Panc1 (cell line): ENCODE measurements around the gene NSUN6. TPM values are rescaled to one million over a fixed set of nuclear protein-coding genes. Genes with fewer than 3 reads are reported as not detected.

Source experiments
- ATAC-seq: fragments of 200-7000 bp; cut with Tn5 transposase; 2 replicates; pipeline ENCODE4 v1.9.1; 2020; ENCODE audit warnings: mild to moderate bottlenecking, moderate library complexity
- BruUV-seq: library from RNA; stranded (reverse); fragments of 400-500 nt; replicated peaks from 2 replicates; lab custom pipeline; 2021; lab: Mats Ljungman, UMichigan
- CTCF ChIA-PET: fragments of 300-600 bp; sonication (Branson Sonifier 250); formaldehyde crosslinking; loops from one replicate; lab custom pipeline; 2022; ENCODE audit warnings: antibody characterized with exemption; lab: Charles Lee
- POLR2A ChIA-PET: fragments of 300-600 bp; sonication (Branson Sonifier 250); formaldehyde crosslinking; loops from one replicate; lab custom pipeline; 2022; ENCODE audit warnings: antibody characterized with exemption; lab: Charles Lee
- DNase-seq: peaks from one replicate; pipeline ENCODE4 v3.0.0-alpha.2; 2010; ENCODE audit warnings: low read depth, low spot score
- H3K27ac ChIP-seq: 2 replicates; pipeline ENCODE4 v1.5.1; 2011; ENCODE audit warnings: mild to moderate bottlenecking, low read length, inconsistent platforms
- H3K27me3 ChIP-seq: fragments of 200-500 bp; sonication (Bioruptor generic); 2 replicates; pipeline ENCODE4 v1.6.0; 2014; ENCODE audit warnings: low read length, inconsistent platforms; ENCODE audit not compliant: control insufficient read depth, insufficient read depth
- H3K36me3 ChIP-seq: fragments of 200-500 bp; sonication (Bioruptor generic); 2 replicates; pipeline ENCODE4 v1.5.1; 2014; ENCODE audit warnings: inconsistent platforms, mild to moderate bottlenecking, low read length, moderate library complexity; ENCODE audit not compliant: control insufficient read depth, insufficient read depth
- H3K4me1 ChIP-seq: 2 replicates; pipeline ENCODE4 v1.5.1; 2011; ENCODE audit warnings: inconsistent platforms, mild to moderate bottlenecking, low read length, moderate library complexity; ENCODE audit not compliant: control insufficient read depth, insufficient read depth
- H3K4me3 ChIP-seq, 2 experiments: 2 replicates each; pipeline ENCODE4 v1.5.1; 2011 to 2012; ENCODE audit warnings: low read depth in 2 of 2, low read length in 2 of 2, mild to moderate bottlenecking in 2 of 2, inconsistent platforms in 1 of 2, moderate library complexity in 1 of 2
- H3K9me3 ChIP-seq: fragments of 200-500 bp; sonication (Bioruptor generic); 2 replicates; pipeline ENCODE4 v1.5.1; 2014; ENCODE audit warnings: low read depth, mild to moderate bottlenecking, inconsistent platforms, low read length, moderate library complexity; ENCODE audit not compliant: control insufficient read depth, insufficient read depth
- POLR2AphosphoS5 ChIP-seq: IDR thresholded peaks from 2 replicates; pipeline ENCODE4 v1.6.1; 2012; ENCODE audit warnings: mild to moderate bottlenecking, low read depth, low read length, moderate library complexity
- SIN3A ChIP-seq: IDR thresholded peaks from 2 replicates; pipeline ENCODE4 v1.6.1; 2012; ENCODE audit warnings: low read depth, mild to moderate bottlenecking, low read length, moderate library complexity, borderline replicate concordance; ENCODE audit not compliant: insufficient read depth
- TCF7L2 ChIP-seq: IDR thresholded peaks from 2 replicates; pipeline ENCODE4 v1.6.1; 2011; ENCODE audit warnings: mild to moderate bottlenecking, low read depth, low read length, inconsistent platforms
- in situ Hi-C: cut with HindIII; loops from 2 replicates; pipeline ENCODE4 v1.10.0; 2016; ENCODE audit warnings: low sequenced_read_pairs, low pct_unique_long_range_greater_than_20kb
- intact Hi-C: fragments of 100-400 bp; cut with micrococcal nuclease; formaldehyde crosslinking; loops from one replicate; pipeline ENCODE4 v1.10.0; 2022; ENCODE audit not compliant: unreplicated experiment
- total RNA-seq: library from RNA; stranded (reverse); gene quantifications from one replicate; pipeline ENCODE4 v1.2.1, GENCODE V29; 2021; ENCODE audit not compliant: unreplicated experiment
- TF ChIP-seq, protein P1 (sequence below): fragments of 450-650 bp; IDR thresholded peaks from 2 replicates; pipeline ENCODE4 v1.5.1; 2017; ENCODE audit warnings: mild to moderate bottlenecking
- TF ChIP-seq, protein P2 (sequence below), 2 experiments: IDR thresholded peaks; 2 replicates each; pipeline ENCODE4 v1.6.1; 2011 to 2012; ENCODE audit warnings: low read depth in 2 of 2, control low read depth in 1 of 2, low read length in 1 of 2, mild to moderate bottlenecking in 1 of 2, moderate library complexity in 1 of 2; ENCODE audit not compliant: insufficient read depth in 1 of 2

NSUN6 gene
- total RNA-seq, 1 experiment from 2014 or later, result 4.3 TPM

DNA sequence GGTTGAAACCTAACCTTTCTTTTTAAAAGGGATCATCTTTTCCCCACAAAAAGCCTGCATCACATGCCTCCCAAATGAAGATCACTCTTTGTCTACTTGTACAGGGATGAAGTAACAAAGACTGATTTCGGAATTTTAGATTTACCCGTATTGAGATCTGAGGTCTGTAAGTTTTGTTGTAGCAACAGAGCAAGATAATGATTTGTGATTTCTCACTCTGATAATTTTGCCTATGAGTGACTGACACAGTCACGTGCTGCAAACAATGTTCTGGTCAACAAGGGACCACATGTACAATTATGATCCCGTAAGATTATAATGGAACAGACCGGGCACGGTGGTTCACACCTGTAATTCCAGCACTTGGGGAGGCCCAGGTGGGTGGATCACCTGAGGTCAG, 39.2 kb upstream of the NSUN6 start:
- H3K9me3 ChIP-seq, result no peaks in the 10 kb centered on the region
- CTCF ChIA-PET, result interaction anchor here (0.5 kb wide), 1 partner anchor 668 kb away, joined by 5 read pairs; no protein-coding TSS in a partner anchor
- BruUV-seq, result no TSS peak
- ATAC-seq (no peak), DNase-seq (no peak)
- H3K4me1 ChIP-seq, result no peaks in the 10 kb centered on the region
- no peaks in the 10 kb centered on the region for H3K36me3 ChIP-seq
- in situ Hi-C loops, result no loop called here
- POLR2A ChIA-PET, result no interaction called here
- H3K27me3 ChIP-seq, result no peaks in the 10 kb centered on the region
- H3K4me3 ChIP-seq, result no peak overlapping the region
- intact Hi-C loops, result no loop called here
- no peak for TF ChIP-seq SIN3A
- no peak for TF ChIP-seq POLR2AphosphoS5
- TF ChIP-seq, protein P1, sequence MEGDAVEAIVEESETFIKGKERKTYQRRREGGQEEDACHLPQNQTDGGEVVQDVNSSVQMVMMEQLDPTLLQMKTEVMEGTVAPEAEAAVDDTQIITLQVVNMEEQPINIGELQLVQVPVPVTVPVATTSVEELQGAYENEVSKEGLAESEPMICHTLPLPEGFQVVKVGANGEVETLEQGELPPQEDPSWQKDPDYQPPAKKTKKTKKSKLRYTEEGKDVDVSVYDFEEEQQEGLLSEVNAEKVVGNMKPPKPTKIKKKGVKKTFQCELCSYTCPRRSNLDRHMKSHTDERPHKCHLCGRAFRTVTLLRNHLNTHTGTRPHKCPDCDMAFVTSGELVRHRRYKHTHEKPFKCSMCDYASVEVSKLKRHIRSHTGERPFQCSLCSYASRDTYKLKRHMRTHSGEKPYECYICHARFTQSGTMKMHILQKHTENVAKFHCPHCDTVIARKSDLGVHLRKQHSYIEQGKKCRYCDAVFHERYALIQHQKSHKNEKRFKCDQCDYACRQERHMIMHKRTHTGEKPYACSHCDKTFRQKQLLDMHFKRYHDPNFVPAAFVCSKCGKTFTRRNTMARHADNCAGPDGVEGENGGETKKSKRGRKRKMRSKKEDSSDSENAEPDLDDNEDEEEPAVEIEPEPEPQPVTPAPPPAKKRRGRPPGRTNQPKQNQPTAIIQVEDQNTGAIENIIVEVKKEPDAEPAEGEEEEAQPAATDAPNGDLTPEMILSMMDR, result no peak
- no peak for TF ChIP-seq TCF7L2
- TF ChIP-seq, protein P2, sequence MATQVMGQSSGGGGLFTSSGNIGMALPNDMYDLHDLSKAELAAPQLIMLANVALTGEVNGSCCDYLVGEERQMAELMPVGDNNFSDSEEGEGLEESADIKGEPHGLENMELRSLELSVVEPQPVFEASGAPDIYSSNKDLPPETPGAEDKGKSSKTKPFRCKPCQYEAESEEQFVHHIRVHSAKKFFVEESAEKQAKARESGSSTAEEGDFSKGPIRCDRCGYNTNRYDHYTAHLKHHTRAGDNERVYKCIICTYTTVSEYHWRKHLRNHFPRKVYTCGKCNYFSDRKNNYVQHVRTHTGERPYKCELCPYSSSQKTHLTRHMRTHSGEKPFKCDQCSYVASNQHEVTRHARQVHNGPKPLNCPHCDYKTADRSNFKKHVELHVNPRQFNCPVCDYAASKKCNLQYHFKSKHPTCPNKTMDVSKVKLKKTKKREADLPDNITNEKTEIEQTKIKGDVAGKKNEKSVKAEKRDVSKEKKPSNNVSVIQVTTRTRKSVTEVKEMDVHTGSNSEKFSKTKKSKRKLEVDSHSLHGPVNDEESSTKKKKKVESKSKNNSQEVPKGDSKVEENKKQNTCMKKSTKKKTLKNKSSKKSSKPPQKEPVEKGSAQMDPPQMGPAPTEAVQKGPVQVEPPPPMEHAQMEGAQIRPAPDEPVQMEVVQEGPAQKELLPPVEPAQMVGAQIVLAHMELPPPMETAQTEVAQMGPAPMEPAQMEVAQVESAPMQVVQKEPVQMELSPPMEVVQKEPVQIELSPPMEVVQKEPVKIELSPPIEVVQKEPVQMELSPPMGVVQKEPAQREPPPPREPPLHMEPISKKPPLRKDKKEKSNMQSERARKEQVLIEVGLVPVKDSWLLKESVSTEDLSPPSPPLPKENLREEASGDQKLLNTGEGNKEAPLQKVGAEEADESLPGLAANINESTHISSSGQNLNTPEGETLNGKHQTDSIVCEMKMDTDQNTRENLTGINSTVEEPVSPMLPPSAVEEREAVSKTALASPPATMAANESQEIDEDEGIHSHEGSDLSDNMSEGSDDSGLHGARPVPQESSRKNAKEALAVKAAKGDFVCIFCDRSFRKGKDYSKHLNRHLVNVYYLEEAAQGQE (IDR thresholded peaks at IDR 0.05; ENCODE audit: insufficient read depth in 1 of 2, low read depth in 2 of 2, low read length in 1 of 2), result no peak
- no peak overlapping the region for H3K27ac ChIP-seq

DNA sequence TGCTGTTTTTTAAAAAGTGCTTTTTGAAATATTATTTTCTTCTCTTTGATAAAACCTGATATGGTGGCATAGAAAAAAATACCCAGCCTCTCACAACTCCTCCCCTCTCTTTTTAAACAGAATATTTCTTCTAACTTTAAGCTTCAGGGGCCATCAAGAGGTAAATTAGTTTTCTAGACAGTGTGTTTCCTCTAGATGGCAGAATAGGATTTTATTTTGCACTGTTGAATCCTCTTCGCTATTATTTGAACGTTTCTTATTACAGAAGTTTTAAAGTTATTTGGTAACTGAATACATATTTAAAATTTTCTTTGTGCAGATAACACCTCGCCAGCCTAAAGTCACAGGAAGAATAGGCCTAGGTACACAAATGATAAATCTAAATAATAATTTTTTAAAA, 38.1 kb upstream of the NSUN6 start:
- no peak for TF ChIP-seq POLR2AphosphoS5
- TF ChIP-seq TCF7L2, result no peak
- TF ChIP-seq, protein P1, result peak; percentile 41; the same call in 1 of the 2 replicates
- intact Hi-C loops (no loop called here), in situ Hi-C loops (no loop called here)
- Histone ChIP-seq H3K4me3 (no peak overlapping the region), H3K4me1 (no peaks in the 10 kb centered on the region), H3K27me3 (no peaks in the 10 kb centered on the region), H3K9me3 (no peaks in the 10 kb centered on the region), H3K36me3 (no peaks in the 10 kb centered on the region), H3K27ac (no peak overlapping the region)
- ChIA-PET CTCF (interaction anchor here (0.6 to 0.7 kb wide), 2 partner anchors 24 to 1015 kb away, joined by 3 read pairs; no protein-coding TSS in a partner anchor), POLR2A (no interaction called here)
- DNase-seq, result no peak
- ATAC-seq, result no peak
- no TSS peak for BruUV-seq
